ENCODE data around the gene ZMYM3.
"Not testable (repeated sequence)": the region's sequence is repeated elsewhere in the genome, so short reads cannot be mapped to it uniquely, and the experiment has no call there.

The ZMYM3 gene

GRCh38 chrX:71254092-71254963 lies at the start of gene ZMYM3:
TSS of gene ZMYM3 (minus strand) at chrX:71254140. CDS start at chrX:71253255, 885 bp downstream.
- DNase-seq = peak; percentile 79

DNA sequence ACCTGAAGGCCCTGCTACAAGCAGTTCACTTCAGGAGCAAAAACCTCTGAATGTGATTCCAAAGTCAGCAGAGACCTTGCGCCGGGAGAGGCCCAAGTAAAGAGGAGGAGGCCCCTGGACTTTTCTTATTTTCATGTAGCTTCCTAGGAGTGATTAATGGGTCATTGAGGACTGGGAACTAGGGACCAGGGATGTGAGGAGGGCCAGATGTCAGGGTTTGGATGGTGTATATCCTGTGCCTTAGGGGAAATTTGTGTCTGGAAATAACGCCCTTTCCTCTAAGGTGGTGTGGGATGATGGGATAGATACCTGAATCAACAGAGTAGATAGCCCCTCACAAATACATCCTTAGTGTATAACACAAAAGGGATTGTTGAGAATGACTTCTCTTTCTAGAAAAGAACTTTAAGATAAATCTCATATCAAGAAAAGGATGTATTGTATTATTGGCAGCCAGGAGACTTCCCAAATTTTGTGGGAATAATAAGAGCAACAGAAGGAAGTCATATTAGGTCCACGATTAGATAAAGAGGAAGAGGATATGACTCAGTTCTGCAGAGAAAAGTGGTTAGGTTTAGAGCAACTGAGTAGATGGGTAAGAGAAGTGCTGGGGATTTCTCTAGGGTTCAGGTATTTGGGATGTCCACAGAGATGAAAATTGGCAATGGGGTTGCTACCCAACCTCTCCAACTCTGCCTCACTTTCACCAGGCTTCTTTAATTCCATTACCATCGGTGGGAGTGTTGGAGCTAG lies 48.7 kb upstream of the ZMYM3 start:
- no peak for DNase-seq

- DNase-seq = no peak
These were observed 47.4 kb upstream of the ZMYM3 start, which contains the start of gene ITGB1BP2 for GRCh38 chrX:71301195-71301924. TSS of gene ITGB1BP2 (plus strand) at chrX:71301750. CDS start at chrX:71301807, 57 bp downstream.

GRCh38 chrX:71300495-71300894 lies 46.6 kb upstream of the ZMYM3 start:
- not testable (repeated sequence) for DNase-seq

- DNase-seq = not testable (repeated sequence)
These were observed 46.1 kb upstream of the ZMYM3 start for GRCh38 chrX:71300064-71300463.

GRCh38 chrX:71298119-71298518 lies 44.2 kb upstream of the ZMYM3 start:
- no peak for DNase-seq

- DNase-seq = no peak
These were observed 42.9 kb upstream of the ZMYM3 start for GRCh38 chrX:71296806-71297205.

- no peak for DNase-seq
These were observed 38.9 kb upstream of the ZMYM3 start for GRCh38 chrX:71292669-71293365.

GRCh38 chrX:71291381-71291780 lies 37.4 kb upstream of the ZMYM3 start:
- no peak for DNase-seq

DNA sequence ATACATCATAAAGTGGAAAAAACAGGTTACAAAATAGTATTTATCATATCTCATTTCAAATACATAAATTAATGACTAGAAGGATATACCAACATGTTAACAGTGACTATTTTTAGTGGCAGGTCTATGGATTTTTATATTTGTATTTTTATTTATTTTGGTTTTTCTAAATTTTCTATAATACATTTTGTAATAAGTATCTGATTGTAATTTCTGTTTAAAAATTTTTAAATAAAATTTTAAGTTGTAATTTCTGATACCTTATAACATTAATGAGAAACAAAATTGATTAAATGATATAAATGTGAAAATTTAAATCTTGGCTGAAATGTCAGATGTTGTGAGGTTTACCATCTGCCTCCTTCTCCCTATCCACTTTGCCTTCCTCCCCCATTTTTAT lies 32.0 kb upstream of the ZMYM3 start:
- DNase-seq = no peak

DNA sequence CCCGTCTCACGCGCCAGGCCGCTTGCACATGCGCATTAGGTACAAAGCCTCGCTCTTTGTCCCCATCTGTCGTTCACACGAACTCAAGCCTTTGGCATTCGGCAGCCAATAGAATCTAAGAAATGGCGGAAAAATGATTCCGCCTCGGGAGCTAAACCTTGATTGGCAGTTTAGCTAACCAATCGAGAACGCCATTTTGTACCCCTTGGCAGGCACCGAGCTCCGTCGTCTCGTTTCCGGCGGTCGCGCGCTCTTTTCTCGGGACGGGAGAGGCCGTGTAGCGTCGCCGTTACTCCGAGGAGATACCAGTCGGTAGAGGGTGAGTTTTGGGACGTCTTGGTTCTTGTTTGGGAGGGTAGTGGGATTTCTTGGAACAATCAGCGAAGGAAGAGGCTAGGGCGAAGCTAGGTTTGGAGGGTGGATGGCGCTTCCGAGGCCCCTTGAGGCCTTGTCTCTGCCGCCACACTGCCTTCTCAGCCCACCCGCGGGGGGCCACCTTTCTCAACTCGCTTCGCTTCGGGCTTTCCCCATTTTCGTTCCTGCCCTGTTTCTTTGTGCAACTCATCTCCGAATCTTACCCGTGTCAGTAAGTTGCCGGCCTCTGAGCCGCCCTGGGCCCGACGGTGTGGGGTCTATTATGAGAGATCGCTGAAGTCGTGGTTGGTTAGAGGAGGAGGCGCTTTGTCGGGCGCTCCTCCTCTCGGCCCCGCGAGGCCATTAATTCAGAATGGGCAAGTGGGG lies 29.6 kb upstream of the ZMYM3 start, which contains the start of gene NONO:
Gene NONO (plus strand): TSS at position 233 of the 741 bp plus-strand sequence. CDS start 7,003 bp downstream, outside the sequence.
- peak; percentile 94 for DNase-seq

- DNase-seq = no peak
These were observed 28.8 kb upstream of the ZMYM3 start for GRCh38 chrX:71282514-71283402.

GRCh38 chrX:71281300-71281699 lies 27.4 kb upstream of the ZMYM3 start:
- DNase-seq = not testable (repeated sequence)

DNA sequence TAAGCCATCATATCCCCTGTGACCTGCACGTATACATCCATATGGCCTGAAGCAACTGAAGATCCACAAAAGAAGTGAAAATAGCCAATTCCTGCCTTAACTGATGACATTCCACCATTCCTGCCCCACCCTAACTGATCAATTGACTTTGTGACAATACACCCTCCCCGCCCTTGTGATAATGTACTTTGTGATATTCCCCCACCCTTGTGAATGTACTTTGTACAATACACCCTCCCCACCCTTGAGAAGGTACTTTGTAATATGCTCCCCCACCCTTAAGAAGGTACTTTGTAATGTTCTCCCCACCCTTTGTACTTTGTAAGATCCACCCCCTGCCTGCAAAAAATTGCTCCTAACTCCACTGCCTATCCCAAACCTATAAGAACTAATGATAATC lies 18.4 kb upstream of the ZMYM3 start:
- DNase-seq = not testable (repeated sequence)

- DNase-seq = no peak
These were observed 16.0 kb upstream of the ZMYM3 start for GRCh38 chrX:71269801-71270395.

DNA sequence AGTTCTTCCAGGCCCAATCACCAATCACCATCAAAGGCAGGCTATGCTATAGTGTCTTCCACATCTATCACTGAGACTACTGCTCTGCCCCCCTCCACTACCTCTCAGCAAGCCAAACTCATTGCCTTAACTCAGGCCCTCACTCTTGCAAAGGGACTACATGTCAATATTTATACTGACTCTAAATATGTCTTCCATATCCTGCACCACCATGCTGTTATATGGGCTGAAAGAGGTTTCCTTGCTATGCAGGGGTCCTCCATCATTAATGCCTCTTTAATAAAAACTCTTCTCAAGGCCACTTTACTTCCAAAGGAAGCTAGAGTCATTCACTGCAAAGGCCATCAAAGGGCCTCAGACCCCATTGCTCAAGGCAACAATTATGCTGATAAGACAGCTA lies 14.7 kb upstream of the ZMYM3 start:
- DNase-seq = not testable (repeated sequence)

DNA sequence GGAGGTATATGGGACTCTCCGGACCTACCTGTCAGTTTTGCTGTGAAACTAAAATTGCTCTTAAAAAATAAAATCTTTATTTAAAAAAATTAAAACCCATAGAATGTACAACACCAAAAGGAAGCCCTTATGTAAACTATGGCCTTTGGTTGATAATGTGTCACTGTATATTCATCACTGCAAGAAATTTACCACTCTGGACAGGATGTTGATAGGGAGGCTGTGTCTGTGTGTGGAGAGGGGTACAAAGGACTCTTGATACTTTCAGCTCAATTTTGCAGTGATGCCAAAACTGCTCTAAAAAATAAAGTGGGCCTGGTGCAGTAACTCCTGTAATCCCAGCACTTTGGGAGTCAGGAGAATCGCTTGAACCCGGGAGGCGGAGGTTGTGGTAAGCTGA lies 2.9 kb upstream of the ZMYM3 start:
- DNase-seq = no peak

- no peak for DNase-seq
These were observed 2.1 kb upstream of the ZMYM3 start for GRCh38 chrX:71256051-71256450.

DNA sequence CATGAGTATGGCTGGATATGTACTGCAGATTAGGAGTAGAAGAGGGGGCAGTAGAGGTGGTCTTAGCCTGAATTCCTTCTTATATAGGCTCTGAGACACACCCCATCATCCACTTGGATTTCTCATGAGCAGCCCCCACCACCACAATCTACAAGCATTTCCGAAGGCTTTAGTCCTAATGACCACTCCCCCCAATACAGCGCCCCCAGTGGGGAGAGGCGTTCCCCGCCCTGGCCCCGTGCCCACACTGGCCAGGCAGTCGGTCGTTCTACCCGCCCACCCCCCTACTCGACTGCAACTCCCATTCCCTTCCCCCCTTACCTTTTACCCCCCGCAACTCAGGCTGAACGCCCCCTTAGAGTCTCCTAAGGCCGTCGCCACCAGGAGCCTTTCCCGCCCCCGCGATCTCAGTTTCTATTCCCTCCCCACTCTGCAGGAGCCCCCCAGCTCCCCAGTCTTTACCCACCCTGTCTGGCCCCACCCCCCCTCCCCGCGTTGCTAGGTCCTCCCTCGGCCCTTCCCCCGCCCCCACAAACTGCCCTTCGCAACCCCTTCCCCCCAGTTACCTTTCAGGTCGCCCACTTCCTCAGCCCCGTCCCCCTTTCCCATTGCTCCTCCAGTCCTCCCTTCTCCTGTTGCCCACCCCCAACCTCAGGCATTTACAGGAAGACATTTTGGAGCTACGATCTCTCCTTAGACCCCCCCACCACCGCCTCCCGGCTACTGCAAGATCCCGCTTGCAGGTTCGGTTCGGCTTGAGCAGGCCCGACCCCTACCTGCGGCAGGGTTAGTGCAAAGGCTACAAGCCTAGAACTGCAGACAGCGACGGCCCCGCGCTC lies 468 bp downstream of the ZMYM3 start:
- no peak for DNase-seq

Data from NCI-H526 treated with DMSO at 0.1 percent for 48 hours (cell line).